Upper lobe of left lung (tissue), 4 donors: ENCODE data around the gene CHKB.

Source experiments
- POLR2A ChIP-seq, 4 donors: fragments of 450-650 bp; IDR thresholded peaks; one replicate each; pipeline ENCODE4 v1.5.1; 2016 to 2017; ENCODE audit warnings: antibody characterized with exemption in 4 of 4, mild to moderate bottlenecking in 2 of 4
- POLR2AphosphoS5 ChIP-seq, 2 donors: sonication (generic); formaldehyde crosslinking; IDR thresholded peaks; one replicate each; pipeline ENCODE4 v1.5.1; 2017; ENCODE audit warnings: antibody characterized with exemption in 2 of 2

DNA sequence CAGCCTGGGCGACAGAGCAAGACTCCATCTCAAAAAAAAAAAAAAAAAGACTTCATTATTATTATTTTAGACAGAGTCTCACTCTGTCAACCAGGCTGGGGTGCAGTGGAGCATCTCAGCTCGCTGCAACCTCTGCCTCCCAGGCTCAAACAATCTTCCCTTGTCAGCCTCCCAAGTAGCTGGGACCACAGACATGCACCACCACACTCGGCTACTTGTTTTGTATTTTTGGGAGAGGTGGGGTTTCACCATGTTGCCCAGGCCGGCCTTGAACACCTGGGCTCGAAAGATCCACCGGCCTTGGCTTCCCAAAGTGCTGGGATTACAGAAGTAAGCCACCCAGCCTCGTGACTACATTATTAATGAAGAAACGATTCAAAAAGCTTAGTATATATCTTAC lies 47.5 kb downstream of the CHKB start:
- TF ChIP-seq POLR2AphosphoS5 (IDR thresholded peaks at IDR 0.05) (no peak), POLR2A (IDR thresholded peaks at IDR 0.05) (no peak)
